ENCODE measurements around the gene CUL3.

The CUL3 gene

GRCh38 chr2:224421065-224421464, 164.1 kb downstream of the CUL3 start:
- DNase-seq (ENCODE audit: low read depth) = no peak

Measured in stimulated activated CD8-positive, alpha-beta memory T cell treated with anti-CD3 and anti-CD28 coated beads, Interleukin-15, amount 100 ng/mL, for 24 hours (primary cell).